ENCODE results near the gene STARD3. TPM values are rescaled to one million over a fixed set of nuclear protein-coding genes. Genes with fewer than 3 reads are reported as not detected.

Gene STARD3
- total and polyA plus RNA-seq, 2 donors (not counting 3 experiments of a cell fraction or from before 2014, with no cell fraction given) = 51.0 to 75.7 TPM

- Histone ChIP-seq H3K9ac (replicated peaks; ENCODE audit: extremely low read depth, insufficient read depth, low read length) (no peak overlapping the region), H3K4me2 (ENCODE audit: insufficient read depth, low read length) (no peak overlapping the region), H3K36me3 (ENCODE audit: control insufficient read depth in 2 of 2, extremely low read depth in 1 of 2, insufficient read depth in 2 of 2, low read length in 2 of 2) (no peaks in the 10 kb centered on the region), H3K27me3 (ENCODE audit: control insufficient read depth in 2 of 2, insufficient read depth in 2 of 2, low read length in 2 of 2) (peaks cover 28 to 40% of the 10 kb centered on the region in 2 experiments), H4K20me1 (replicated peaks; ENCODE audit: control insufficient read depth, extremely low read depth, insufficient read depth, low read length) (no peaks in the 10 kb centered on the region), H3K9me3 (replicated peaks; ENCODE audit: control insufficient read depth, insufficient read depth, low read length) (no peaks in the 10 kb centered on the region), H3K9me1 (replicated peaks; ENCODE audit: control insufficient read depth, extremely low read depth, insufficient read depth, low read length) (no peaks in the 10 kb centered on the region), H3K27ac (ENCODE audit: insufficient read depth, low read depth, low read length) (no peak overlapping the region), H2AFZ (ENCODE audit: low read depth, low read length) (no peak overlapping the region), H3K4me1 (ENCODE audit: control insufficient read depth, extremely low read depth, insufficient read depth, low read length) (peaks cover 4% of the 10 kb centered on the region), H3K4me3 (replicated peaks in 1 of 3; ENCODE audit: insufficient read depth in 1 of 3, low read depth in 1 of 3, low read length in 3 of 3) (no peak overlapping the region), H3K79me2 (ENCODE audit: control insufficient read depth, insufficient read depth, low read length) (no peaks in the 10 kb centered on the region)
- dilution Hi-C loops (cut with MboI; ENCODE audit: extremely low pct_ligation_motif_present, low sequenced_read_pairs) (loop anchor here (10.0 kb wide), 1 partner anchor 112 kb away; no protein-coding TSS in a partner anchor), intact Hi-C loops (cut with micrococcal nuclease) (no loop called here)
- no TSS peak for BruUV-seq (replicated peaks)
- no peak for DNase-seq (ENCODE audit: low read depth, low spot score)
- ChIA-PET POLR2A (no interaction called here), CTCF (interaction anchor here (1.2 to 6.4 kb wide), 7 partner anchors 8 to 98 kb away, joined by 3 to 141 read pairs (median 7); partner anchors contain the start of gene MIEN1)
- no peak for TF ChIP-seq POLR2A (IDR thresholded peaks at IDR 0.05; ENCODE audit: low read depth, low read length)
- TF ChIP-seq EZH2 (IDR thresholded peaks at IDR 0.05; ENCODE audit: borderline replicate concordance, low read depth, low read length, severe bottlenecking) = no peak
- no peak for TF ChIP-seq POLR2AphosphoS5 (IDR thresholded peaks at IDR 0.05; ENCODE audit: insufficient read depth, low read depth, low read length)
- no peak for TF ChIP-seq FOS (IDR thresholded peaks at IDR 0.05; ENCODE audit: borderline replicate concordance, insufficient read depth, low read length)
- TF ChIP-seq MYC (IDR thresholded peaks at IDR 0.05; ENCODE audit: low read depth, low read length) = no peak
- no peak for TF ChIP-seq CTCF (IDR thresholded peaks at IDR 0.05; ENCODE audit: extremely low read depth in 1 of 2, insufficient read depth in 1 of 2, low read depth in 1 of 2, low read length in 2 of 2)
- TF ChIP-seq GATA2 (IDR thresholded peaks at IDR 0.05; ENCODE audit: insufficient read depth, insufficient read length, low read depth, low read length) = no peak
- no peak for TF ChIP-seq JUN (IDR thresholded peaks at IDR 0.05; ENCODE audit: borderline replicate concordance, insufficient read depth, insufficient read length, low read depth)
- TF ChIP-seq MAX (IDR thresholded peaks at IDR 0.05; ENCODE audit: insufficient read depth, insufficient read length) = no peak
- no peak for FAIRE-seq
Observed at GRCh38 chr17:39632153-39632941, 4.6 kb upstream of the STARD3 start.

Measured in endothelial cell of umbilical vein (primary cell).